HuH-7.5 (cell line): Measurements from ENCODE around the gene FBXW9.
"Not testable (repeated sequence)": the region's sequence is repeated elsewhere in the genome, so short reads cannot be mapped to it uniquely, and the experiment has no call there.

Experiments
- DNase-seq: peaks from one replicate; pipeline ENCODE4 v3.0.0; 2011; ENCODE audit warnings: low spot score

Gene FBXW9

DNA sequence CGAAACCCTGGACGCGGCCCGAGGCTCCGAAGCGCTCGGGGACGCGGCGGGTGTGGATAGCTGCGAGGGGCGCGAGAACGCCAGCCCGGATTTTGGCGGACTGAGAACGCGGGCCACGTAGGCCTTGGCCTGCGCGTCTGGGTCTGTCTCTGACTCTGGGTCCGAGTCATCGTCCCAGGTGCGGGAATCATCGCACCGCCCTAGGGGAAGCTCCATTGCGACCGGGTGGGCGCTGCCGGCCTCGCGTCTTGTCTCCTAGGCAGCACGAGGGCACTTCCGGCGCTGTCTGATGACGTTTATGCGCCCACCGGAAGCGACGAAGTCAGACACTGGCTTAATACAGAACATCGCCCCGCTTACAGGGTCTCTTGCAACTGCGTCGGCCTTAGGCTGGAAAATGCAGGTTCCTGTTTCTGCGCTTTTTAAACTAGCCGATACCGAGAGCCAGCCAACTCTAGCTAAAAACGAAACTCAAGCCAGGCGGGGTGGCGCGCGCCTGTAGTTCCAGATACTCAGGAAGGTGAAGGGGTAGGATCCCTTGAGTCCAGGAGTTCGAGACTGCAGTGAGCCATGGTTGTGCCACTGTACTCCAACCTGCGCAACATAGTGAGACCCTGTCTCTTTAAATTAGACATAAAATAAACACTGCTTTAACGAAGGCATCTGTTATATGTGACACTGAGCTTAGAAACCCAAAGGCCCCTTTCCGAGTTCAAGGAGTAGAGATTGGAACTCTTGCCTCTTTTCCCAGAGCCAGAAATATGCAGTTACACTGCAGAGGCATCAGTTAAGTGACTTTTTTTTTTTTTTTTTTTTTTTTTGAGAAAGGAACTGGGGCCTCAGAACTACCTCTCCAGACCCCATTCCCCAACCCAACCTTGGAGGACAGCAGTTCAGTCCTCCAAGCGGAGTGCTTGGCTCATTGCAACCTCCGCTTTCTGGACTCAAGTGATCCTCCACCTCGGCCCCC is at the start of gene FBXW9:
Gene FBXW9, minus strand, starts transcription at position 266 of the 970 bp plus-strand sequence. Its CDS starts 50 bp downstream, at position 216.
- peak; percentile 98 for DNase-seq

DNA sequence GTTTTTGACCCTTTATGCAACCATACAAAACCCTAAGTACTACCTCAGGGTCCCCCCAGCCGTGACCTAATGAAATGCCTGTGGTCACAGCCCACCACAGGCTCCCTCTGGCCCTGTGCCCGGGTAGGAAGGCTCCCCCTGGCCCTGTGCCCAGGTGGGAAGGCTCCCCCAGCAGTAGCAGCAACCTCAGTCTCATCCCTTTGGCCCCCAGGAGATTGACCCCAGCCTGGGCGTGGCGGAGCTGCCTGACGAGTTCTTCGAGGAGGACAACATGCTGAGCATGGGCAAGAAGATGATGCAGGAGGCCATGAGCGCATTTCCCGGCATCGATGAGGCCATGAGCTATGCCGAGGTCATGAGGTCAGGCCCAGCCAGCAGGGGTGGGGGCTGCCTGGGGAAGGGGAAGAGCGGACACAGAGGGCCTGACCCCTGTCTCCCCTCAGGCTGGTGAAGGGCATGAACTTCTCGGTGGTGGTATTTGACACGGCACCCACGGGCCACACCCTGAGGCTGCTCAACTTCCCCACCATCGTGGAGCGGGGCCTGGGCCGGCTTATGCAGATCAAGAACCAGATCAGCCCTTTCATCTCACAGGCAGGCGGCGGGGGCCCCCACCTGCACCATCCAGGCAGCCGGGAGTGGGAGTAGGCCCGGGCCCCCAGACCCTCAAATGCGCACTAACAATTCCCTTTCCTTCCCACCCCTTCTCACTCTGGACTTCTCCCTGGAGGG is 48.9 kb upstream of the FBXW9 start:
- DNase-seq = no peak

DNA sequence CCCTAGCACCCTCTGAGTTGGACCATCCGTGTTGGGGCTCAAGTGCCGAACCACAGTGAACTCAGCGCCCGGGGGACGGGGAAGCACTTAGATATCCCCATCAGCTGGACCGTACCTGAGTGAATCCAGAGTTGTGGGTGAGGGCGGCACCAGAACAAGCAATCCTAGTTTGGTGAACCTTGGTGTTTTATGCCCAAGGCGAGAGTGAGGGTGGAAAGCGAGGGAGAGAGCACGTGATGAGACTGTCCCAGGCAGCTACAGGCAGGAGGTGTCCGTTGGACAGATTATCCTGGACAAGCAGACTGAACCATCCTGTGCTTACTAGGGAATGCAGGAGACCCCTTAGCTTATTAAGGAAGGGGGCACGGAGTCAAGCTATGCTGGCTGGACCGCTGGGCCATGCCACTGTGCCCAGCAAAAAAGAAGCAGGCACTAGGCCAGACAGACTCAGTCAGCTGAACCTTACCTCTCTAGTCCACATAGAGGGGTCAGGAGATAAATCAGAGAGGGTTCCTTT is 41.5 kb upstream of the FBXW9 start:
- no peak for DNase-seq

DNA sequence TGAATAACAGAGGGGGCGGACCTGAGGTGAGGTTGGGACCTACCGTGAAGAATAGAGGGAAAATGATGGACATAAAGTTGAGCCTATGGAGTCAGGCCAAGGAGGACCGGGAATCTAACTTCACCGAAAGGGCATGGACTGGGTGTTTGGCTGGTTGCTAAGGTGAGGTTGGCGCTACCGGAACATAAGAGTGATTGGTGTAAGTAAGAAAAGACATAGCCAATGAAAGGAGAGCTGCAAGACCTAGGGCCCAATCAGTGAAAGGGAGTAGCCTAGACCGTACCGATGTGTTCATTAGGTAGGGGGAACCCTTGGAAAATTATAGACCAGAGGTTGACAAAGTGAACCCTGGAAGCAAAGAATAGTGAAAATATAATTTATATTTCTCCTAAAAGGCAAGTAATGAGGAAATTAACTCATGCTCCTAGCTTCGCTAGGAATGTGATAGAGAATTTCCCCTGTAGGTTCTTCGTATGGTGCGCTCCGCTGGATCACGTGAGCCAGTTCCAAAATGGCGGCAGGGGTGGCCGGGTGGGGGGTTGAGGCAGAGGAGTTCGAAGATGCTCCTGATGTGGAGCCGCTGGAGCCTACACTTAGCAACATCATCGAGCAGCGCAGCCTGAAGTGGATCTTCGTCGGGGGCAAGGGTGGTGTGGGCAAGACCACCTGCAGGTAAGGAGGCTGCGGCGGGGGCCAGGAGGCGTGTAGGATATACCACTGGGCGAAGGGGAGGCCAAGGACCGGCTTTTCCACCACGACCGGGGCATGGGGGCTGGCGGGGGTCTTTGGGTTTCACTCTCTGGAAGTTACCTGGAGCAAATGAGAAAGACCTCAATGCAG is 40.8 kb upstream of the FBXW9 start, which contains the start of gene GET3:
Gene GET3, plus strand, starts transcription at position 503 of the 840 bp plus-strand sequence. Its CDS starts 9 bp downstream, at position 512.
- peak; percentile 98 for DNase-seq

DNA sequence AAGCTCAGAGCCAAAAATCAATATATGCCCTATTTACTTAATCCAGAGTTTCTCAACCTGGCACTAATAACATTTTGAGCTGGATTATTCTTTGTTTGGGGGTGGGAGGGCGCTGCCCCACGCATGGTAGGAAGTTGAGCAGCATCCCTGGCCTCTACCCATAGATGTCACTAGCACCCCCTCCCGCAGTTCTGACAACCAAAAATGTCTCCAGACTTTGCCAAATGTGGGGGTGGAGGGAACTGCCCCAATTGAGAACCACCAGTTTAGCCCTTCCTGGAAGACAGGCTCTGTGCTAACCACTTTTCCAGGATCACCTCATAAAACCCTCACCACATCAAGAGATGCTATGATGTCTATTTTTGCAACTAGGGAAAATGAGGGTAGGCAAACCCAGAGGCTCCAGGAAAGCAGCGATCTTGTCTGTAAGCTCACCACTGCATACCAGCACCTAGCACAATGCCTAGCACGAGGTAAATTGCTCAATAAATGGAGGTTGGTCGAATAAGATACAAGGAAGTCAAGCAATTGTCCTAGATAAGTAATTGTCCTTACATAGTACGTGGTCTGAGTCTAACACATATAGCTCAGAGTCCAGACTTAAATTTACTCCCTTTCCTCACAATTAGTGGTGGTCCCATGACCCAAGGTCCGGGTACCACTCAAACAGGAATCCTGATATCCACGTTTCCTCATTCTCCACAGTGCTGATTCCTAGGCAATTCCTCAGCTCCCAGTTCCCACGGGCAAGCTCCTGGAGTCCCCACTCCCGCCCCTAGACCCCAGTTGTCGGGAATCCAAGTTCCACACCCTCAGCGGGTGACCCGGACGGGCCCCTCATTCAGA is 37.2 kb upstream of the FBXW9 start:
- peak; percentile 60 for DNase-seq

DNA sequence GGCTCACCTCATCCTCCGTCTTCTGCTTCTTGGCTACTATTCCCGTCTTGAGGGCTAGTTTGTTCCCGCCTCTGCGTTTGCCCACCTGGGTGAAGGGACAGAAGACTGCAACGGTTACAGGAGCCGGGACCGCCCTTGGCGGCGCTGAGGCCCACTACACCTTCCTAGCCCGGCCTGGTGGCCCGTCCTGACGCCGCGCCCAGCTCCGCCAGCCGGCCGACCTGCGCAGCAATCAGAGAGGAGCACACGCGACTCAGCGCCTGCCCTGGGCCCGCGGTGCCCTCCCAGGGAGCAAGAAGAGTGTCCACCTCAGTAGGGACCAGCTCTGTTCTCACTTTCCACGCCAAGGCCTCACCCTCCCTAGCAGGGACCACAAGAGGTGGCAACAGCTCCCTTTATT is 34.9 kb upstream of the FBXW9 start:
- no peak for DNase-seq

DNA sequence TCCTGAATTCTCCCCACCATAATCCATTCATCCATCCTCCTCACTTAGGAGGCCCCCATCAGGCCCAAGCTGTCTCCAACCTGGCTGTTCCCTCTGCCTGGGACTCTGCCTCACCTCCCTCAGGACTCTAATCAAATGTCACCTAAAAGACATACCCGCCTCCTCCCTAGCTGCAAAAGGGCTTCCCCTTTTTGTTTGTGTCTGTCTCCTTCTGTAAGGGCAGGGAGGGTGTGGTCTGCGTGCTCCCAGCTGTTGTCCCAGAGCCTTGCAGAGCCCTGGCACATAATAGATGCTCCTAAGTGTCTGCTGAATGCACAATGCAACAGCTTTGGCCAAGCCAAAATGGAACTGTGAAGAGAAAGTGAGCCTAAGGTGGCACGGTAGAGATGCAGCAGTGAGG is 33.6 kb upstream of the FBXW9 start:
- no peak for DNase-seq

DNA sequence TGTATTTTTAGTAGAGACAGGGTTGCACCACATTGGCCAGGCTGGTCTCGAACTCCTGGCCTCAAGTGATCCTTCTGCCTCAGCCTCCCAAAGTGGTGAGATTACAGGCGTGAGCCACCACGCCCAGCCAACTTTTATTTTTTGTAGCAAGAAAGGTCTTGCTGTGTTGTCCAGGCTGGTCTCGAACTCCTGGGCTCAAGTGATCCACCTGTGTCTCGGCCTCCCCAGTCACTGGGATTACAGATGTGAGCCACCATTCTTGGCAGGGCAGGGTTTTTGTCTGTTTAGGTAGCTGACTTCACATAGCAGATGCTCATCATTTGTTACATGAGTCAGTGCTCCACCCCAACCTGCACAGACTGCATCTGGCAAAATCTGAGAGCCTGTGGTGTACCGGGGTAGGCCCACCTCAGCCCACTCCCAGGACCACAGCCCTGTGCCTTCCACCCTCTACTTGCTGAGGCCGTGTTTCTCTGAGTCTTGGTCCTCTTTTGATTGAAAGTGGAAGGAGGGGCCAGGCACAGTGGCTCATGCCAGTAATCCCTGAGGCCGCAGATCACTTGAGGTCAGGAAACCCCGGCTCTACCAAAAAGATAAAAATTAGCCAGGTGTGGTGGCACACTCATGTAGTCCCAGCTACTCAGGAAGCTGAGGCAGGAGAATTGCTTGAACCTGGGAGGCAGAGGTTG is 31.5 kb upstream of the FBXW9 start:
- DNase-seq = no peak

DNA sequence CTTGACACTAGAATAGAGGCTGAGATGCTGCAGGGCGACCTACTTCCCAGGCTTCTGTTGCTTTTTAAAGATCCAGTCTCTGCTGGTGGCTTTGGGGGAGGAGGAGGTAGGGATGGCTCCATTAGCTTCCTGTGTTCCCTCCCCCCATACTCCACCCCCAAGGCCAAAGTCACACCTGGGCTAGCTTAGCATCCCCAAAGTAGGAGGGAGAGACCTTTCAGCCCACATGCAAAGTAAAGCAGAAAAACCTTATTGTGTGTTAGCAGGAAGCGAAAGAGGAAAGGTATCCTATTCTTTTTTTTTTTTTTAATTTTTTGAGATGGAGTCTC is 30.5 kb upstream of the FBXW9 start:
- no peak for DNase-seq

DNA sequence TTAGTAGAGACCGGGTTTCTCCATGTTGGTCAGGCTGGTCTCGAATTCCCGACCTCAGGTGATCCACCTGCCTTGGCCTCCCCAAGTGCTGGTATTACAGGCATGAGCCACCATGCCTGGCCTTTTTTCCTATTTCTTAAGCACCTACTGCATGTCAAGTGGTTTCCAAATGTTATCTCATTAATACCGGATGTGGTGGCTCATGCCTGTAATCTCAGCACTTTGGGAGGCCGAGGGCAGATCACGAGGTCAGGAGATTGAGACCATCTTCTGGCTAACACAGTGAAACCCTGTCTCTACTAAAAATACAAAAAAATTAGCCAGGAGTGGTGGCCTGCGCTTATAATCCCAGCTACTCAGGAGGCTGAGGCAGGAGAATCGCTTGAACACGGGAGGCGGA is 29.2 kb upstream of the FBXW9 start:
- DNase-seq = not testable (repeated sequence)

DNA sequence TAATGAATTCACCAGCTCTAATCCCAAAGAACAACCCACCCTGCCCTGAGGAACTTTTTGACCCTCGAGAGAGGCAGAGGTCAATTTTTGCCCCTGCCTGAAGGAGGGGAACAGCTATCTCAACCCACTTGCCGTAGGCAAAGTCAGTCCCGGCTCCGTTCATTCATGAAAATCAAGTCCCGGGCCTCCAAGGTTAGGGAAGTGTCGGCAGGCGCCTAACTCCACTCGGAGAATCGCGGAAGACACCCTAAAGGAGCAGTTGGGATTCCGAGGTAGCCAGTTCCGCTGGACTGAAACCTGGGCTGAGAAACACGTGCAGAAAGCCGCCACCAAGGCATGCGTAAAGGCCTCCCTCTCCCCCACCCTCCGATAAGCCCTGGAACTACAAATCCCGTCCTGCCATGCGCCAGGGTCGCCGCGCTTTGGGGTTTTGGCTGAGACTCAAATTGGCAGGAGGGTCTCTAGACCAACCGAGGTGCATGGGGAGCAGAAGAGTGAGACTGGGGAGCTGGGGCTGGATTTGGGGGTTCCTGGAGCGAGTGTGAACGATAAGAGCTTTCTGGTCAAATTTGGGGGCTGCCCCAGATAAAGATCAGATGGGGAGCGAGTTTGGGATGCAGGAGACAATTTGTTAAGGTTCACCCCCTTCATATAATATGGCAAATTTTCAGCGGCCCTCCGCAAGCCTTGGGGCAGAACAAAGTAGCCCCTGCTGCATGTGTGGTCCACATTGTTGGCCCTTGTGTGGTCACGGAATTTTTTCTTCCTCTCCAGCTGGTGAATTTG is 27.4 kb upstream of the FBXW9 start, which contains the start of gene TNPO2:
Gene TNPO2, minus strand, starts transcription at position 292 of the 786 bp plus-strand sequence. CDS start 2,955 bp downstream, outside the sequence.
- DNase-seq = peak; percentile 88

DNA sequence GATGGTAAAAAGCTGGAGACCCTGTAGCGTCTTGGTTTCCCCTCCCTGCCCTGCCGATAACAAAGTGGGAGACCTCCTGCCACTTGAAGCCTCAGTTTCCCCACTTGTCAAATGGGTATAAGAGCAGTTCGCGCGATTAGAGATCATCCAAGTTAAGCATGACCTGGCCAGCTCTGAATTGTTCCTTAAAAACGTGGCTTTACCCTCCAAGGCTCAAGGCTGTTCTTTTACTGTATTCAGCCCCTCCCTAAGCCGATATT is 26.9 kb upstream of the FBXW9 start:
- DNase-seq = no peak

DNA sequence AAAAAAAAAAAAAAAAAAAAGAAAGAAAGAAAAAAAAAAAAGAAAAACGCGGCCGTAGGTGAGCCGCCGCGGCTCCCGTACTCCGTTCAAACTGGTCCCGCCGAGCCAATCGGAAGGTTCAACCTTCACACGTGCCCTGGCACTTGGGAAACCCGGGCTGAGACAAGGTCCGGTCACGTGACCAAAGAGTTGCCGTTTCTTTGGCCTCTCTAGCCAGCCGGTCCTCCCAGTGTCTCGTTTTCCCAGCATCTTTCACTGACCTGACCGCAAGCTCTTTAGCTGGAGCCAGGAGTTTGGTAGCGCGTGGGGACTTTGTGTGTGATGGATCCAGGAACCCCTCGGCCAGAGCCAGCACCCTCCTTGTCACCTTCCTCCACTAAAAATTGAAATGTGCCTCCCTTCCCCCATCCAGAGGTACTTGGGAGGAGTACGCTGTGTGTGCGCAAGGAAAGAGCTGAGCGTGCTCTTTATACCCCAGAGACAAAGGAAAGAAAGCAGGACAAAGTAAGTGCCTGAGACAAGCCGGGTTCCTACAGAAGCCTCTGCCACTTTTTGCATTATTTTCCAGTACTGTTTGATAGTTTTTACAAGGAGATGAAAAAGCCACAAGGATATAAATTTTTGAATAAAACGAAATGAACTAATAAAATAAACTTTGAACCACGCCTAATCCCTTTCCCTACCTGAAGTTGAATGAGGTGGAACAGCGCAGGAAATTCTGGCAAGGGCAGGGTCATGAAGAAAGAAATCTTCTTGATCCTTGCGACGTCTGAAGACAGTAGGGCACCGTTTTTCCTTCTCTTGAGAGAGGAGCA is 26.3 kb upstream of the FBXW9 start:
- DNase-seq = peak; percentile 100

DNA sequence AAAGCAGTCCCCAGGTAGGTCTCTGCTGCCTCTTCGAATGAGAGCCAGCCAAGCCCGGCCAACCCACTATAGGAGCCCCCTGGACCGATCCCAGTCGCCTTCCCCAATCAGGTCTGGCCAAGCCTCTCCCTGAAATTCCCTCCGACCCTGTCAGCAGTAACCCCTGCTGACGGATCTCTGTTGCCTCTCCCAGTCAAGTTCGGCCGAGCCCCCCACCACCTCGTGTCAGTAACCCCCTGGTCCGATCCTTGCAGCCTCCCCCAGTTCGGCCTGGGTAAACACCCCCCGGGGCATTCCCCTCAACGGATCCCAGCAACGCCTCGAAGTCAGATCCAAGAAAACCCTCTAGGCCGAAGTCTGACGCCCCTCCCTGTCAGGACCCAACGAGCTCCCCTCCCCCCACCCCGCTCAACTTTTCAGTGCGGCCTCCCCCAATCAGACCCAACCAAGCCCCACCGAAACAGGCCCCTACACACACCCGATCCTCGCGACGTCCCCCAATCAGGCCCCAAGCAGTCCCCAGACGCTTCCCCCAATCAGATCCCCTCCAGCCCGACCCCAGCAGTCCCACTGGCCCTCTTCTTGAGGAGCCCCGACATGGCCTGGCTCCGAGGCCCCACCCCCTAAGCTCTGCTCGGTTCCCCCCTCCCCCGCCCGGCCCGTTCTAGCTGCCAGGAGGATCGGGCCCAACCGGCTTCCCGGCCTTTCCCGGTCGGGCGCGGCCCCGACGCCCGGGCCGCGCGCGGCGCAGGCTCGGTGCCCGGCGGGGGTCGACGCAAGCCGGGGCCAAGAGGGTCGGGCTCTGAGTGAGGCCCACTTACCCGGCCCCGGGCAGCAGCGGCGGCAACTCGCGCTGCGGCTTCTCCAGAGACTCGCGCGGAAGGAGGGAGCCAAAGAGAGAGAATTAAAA is 25.5 kb upstream of the FBXW9 start:
- peak; percentile 83 for DNase-seq

DNA sequence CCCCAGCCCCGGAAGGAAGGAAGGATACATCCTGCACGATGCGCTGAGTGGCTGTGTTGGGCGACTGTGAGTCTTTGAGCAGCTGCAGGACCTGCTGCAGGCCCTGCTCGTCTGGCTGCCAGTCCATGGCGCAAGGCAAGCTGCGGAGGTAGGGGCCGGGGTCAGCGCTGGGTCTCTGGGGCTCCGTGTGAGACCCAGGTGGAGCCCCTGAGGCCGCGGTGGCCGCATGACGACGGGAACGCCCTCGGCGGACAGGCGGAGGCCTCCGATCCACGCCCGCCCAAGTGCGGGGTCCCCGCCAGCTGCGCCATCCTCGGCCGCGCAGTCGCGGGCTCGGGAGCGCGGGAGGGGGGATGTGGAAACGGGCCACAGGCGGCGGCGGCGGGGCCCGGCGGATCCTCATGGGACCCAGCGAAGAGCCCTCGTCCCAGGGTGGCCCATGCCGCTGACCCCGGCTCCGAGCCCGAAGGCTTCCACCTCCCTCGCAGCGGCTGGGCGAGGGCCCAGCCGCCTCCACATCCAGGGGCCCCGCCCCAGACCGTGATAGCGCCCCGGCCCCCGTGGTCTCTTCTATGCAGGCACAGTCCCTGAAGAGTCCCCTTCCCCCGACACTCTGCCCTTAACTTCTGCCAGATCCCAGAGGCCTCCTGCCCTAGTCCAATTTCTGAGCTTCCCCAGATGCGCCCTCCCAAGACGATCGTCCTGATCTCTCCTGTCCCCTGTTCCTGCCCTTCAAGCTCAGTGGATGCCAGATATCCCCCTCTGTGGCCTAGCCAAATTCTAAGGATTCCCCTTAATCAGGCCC is 24.6 kb upstream of the FBXW9 start:
- no peak for DNase-seq

DNA sequence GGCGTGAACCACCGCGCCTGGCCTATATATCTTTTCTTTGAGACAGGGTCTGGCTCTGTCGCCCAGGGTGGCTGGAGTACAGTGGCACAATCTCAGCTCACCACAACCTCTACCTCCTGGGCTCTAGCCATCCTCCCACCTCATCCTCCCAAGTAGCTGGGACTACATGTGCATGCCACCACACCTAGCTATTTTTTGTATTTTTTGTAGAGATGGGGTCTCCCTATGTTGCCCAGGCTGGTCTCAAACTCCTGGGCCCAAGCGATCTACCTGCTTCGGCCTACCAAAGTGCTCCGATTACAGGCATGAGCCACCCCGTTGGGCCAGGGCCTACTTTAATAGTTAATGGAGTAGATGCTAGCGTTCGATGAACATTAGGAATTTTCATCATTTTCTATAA is 23.9 kb upstream of the FBXW9 start:
- no peak for DNase-seq

DNA sequence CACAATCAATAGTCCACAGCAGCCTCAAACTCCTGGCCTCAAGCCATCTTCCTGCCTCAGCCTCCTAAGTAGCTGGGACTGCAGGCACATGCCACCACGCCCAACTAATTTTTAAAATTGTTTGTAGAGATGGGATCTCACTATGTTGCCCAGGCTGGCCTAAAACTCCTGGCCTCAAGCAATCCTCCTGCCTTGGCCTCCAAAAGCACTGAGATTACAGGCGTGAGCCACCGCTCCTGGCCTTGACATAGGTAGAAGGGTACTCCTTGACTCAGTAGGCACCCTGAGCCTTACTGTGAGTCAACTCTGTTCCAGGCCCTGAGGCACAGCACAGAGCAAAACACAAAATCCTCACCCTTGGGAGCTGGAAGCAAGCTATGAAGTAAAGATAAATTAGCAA is 19.5 kb upstream of the FBXW9 start:
- no peak for DNase-seq
